Measurements from ENCODE around the gene LRFN4.

The LRFN4 gene

DNA sequence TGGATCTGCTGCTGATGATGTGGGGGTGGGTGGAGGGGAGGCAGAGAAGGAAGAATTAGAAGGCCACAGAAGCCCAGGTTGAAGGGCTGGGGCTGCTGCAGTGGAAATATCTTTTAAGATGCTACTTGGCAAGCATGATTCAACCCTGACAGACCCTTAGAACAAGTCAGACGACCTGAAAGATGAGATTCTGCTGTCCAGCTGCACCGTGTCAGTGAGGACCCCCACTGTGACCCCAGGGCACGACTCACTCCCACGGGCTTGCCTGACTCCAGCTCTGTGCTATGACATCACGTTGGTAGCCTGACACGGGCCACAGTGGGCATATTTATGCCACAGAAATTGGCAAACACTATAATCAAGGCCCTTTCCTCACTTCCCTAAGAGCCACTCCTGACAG lies 36.0 kb downstream of the LRFN4 start:
- no peak for DNase-seq

DNA sequence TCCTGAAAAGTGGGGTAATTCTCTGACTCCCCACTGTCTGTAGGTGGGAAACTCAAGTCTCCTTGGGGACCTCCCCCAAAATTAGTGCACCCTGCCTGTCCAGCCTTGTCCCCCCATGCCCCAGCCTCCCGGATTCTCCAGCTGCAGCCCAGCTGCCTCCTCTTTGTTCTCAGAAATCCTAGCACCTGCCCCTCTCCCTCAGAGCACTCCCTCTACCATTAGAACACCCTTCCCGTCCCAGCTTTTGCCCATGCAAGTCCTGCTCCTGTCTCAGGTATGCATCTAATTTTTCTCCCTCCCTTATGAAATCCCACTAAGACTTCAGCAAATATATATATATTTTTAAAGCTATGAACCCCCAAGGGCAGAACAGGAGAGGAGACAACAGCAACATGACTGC lies 37.3 kb downstream of the LRFN4 start:
- no peak for DNase-seq

DNA sequence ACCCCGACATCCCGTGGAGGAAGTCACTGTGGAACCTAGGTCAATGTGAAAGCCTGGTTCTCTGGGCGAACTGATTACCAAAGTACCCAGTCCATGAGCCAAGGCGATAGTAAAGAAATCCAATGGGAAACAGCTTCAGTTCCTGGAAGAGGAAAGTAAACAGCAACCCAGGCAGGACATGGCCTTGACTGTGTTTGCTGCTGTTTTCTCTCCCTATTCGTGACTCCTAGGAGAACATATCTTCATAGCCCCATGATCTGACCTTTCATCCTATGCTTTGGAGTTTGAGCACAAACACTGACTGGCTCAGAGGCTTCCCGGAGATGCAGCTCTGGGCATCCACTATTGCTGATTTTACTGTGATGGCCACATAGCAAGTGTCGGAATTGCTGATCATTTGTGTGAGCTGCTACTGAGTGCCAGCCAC lies 45.1 kb downstream of the LRFN4 start:
- DNase-seq, result no peak

DNA sequence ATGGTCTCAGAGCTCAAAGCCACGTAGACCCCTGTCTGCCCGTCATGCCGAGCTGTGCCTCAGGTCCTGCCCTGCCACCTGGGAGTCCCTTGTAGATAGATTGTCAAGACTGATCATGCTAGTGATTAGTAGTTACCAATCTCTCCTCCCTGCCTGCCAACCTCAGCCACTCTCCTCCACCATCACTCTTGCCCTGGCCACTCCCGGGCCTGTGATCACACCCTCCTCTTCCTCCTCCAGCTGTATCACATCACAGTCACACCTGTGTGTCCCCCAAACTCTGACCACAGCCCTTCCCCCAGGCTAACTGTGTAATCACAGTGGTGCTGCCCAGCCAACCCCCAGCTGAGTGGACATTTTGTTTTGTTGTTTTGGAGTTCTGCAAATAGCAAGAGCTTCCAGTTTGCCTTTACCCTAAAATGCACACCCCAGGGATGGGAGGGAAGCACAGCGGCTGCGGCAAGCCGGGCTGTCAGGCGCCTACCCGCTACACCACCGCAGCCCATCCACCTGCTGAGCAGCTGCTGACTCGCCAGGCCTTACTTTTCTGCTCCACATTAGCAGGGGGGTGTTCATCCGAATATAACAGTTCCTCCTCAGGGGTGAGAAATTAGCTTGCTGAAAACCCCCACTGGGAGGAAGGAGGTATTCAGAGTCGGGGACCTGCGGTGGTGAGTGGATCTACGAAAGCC lies 45.8 kb downstream of the LRFN4 start:
- no peak for DNase-seq

DNA sequence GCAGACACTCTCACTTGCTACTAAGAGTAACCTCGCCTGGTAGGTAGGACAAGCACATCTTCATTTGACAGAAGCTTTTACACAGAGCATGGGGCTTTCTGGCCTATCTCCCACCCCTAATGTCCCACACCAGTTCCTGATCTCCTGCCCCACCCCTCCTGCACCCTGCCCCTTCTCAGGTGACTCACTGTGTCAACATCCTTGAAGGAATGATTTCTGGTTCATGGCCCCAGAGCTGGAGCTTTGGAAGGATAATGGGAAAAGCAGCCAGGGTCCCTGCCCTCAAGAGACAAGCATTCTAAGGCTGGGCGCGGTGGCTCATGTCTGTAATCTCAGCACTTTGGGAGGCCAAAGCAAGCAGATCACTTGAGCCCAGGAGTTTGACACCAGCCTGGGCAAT lies 47.2 kb downstream of the LRFN4 start:
- DNase-seq, result no peak

GRCh38 chr11:66904561-66904960 lies 47.7 kb downstream of the LRFN4 start:
- no peak for DNase-seq

GRCh38 chr11:66904981-66905521 lies 48.2 kb downstream of the LRFN4 start:
- no peak for DNase-seq

GRCh38 chr11:66905631-66906030 lies 48.8 kb downstream of the LRFN4 start:
- DNase-seq, result no peak

DNA sequence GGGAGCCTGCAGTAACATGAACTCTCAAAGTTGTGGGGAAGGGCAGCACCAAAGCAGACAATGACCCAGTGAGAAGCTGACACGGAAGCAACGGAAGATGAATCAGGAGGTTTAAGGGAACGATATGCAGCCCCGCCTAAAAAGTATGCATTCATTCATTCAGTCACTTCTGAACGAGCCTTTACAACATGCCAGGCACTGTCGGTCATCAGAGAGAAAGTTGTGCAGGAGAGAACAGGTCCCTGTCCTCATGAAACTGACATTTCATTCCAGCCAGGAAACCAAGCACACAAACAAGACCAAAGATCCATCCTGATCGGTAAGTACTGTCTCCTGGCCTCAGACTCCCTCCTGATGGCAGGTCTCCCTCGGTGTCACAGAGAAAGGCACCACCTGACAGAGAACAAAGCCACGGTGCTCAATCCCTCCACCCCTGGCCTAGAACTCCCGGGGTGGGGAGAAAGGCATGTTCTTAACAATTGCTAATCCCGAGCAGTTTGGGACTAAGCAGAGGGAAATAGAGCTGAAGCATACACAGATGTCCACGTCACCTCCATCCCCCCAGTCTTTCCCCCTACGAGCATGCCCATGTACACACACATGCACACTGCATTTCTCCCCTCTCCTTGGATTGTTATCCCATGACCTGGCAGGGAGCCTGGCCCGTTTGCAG lies 49.3 kb downstream of the LRFN4 start:
- no peak for DNase-seq

DNA sequence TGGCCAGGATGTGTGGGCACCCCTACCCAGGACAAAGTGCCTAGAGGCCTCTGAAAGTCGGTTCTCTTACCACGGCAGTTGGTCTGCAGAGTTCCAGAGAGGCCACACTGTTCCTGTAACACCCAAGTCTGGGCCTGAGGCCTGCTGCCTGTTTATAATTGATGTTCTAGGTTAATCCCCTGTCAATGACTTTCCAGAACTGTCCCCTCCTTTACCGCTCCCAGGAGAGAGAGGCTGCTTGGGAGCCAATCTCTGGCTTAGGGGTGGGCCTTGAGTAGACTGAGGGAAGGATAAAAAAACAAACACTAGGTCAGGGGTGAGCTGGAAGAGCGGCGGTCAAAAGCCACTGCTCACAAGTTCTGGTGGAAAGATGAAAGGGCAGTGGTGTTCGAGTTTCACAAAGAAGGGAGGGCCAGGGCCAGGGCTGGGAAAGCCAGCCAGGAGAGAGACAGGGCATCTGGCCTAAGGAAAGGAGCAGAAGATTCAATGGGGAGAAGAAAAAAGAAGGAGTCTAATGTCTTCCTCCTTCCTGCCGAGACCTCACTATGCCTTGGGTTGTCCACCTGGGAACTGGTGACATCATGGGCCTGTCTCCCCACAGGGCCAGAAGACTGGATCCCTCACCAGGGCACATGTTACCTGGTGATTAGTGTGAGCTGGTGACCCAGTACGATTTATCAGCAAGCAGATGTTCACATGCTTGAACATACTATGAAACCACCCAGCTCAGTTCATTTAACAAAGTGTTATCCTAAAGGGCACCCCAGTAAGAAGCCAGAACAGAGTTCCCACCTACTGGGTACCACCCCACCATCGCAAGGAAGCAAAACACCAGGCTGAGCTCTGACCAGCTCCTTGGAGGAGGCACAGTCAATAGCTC lies 51.1 kb downstream of the LRFN4 start:
- no peak for DNase-seq

- no peak for DNase-seq
Measured at GRCh38 chr11:66909181-66909580, 52.3 kb downstream of the LRFN4 start.

GRCh38 chr11:66910016-66910415 lies 53.2 kb downstream of the LRFN4 start:
- no peak for DNase-seq

All from stimulated activated CD4-positive, alpha-beta T cell treated with anti-CD3 and anti-CD28 coated beads, Interleukin-4, amount 100 ng/mL, for 4 hours (primary cell).